Muscle of back (tissue), 11 donors: Measurements from ENCODE around the gene MUC5B. TPM values are rescaled to one million over a fixed set of nuclear protein-coding genes. Genes with fewer than 3 reads are reported as not detected.

Experiments used
- DNase-seq, 3 donors: peaks; one replicate each; pipeline versions ENCODE4 v3.0.0 to v3.0.0-alpha.2; 2013
- polyA plus RNA-seq, 10 donors: library from polyadenylated mRNA; unstranded; fragments of 120-200 nt; gene quantifications; one replicate each; pipeline ENCODE4 v1.2.1, GENCODE V29; 2013; ENCODE audit not compliant: insufficient read length in 10 of 10

MUC5B gene
- polyA plus RNA-seq, 10 donors = 0.01 to 0.36 (median 0.03) TPM; not detected in 2

DNA sequence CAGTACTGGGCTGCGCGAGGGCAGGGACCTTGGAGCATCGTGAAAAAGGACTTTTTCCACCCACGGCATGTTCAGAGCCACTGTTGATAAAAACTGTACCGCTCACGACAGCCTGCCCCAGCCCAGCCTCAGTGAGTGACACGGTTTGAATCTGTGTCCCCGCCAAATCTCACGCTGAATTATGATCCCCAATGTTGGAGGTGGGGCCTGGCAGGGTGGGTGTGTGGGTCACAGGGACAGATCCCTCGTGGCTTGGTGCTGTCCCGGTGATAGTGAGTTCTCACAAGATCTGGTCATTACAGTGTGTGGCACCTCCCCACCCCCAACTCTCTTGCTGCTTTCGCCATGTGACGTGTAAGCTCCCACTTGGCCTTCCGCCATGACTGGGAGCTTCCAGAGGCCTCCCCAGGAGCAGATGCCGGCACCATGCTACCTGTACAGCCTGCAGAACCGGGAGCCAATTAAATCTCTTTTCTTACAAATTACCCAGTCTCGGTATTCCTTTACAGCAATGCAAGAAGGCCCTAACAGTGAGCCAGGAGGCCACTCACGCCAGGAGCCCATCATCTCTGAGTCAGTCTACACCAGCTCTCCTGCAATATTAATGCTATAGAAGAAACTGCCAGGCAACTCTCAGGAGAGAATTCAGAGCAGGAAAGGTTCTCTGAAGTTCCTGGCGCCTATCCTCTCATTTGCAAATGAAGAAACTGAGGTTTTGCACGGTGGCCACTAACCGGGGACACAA lies 85.3 kb downstream of the MUC5B start:
- no peak for DNase-seq

DNA sequence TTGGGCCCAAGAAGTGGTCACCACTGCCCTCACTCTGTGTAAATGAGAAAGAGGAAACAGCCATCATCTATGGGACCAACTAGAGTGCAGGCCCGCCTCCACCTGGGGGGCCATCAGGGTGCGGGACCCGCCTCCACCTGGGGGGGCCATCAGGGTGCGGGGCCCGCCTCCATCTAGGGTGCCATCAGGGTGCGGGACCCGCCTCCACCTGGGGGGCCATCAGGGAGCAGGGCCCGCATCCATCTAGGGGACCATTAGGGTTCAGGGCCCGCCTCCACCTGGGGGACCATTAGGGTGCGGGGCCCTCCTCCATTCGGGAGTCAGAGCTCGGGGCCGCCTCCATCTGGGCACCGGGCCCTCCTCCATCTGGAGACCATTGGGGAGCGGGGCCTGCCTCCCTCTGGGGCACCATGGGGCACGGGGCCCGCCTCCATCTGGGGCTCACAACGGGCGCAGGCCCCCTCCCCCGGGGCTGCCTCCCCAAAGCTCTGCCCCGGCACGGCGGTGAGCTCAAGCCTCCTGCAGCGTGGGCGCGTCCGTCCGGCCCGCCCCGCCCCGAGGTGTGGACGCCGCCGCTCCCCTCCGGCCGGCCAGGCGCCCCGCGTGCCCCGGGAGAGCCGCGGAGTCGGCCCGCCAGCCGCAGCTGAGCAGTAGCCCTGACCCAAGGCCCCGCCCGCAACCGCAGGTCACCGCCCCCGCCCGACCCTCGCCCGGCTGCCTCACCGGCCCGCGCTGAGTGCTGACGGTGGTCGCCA lies 86.1 kb downstream of the MUC5B start:
- DNase-seq = no peak

DNA sequence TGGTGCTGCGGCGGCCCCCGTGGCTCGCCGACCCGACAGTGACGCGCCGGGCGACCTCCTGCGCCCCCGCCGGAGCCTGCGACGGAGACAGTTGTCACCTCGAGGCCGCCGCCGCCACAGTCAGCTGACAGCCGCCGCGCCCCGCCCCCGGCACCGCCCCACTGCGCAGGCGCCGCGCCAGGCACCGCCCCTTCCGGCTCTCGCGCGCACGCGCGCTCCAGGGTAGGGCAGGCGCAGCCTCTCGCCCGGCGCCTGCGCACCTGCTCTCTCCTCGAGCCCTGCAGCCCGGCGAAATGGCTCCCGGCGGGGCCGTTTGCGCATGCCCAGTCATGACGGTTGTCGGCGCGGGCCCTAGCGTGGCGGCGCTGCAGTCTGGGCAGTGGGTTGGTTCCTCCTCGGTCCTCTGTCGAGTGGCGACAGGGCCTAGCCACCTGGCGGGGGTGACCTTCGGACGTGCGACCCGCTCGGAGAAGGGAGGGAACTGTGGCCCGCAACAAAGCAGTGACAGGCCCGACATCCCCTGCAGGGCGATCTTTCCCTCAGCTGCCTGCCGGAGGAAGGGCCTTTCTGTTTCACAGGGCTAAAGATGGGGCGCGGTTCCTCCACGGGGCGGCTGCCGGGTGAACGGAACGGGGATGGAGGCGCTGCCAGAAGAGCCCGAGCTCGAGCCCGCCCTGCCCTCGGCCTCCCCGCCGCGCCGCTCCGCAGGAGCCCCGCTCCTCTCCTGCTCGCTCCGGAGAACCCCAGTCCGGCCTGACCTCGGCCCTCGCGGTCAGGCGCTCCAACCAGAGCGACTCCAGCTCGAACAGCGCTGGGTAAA lies 86.8 kb downstream of the MUC5B start, which contains the start of gene TOLLIP:
TOLLIP (minus strand) TSS at position 135 of the 820 bp plus-strand sequence; CDS start at position 1, 134 bp downstream.
- peak; percentile 95 to 98 (median 97) for DNase-seq

DNA sequence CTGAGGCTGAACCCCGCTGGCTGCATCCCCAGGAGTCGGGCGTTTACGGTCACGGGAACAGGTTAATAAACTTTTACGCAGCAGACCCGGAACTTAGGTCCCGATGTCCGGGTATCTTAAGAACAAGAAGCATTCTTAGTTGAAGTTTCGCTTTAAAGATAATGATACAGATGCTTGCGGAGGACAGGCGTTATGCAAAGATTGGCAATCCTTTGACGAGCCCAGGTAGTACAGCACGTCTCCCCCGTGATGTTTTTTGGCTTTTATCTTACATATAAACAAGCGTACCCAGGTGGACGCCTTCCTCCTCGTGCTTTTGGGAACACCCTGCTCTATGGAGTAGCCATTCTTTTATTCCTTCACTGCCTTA lies 87.4 kb downstream of the MUC5B start:
- no peak for DNase-seq

DNA sequence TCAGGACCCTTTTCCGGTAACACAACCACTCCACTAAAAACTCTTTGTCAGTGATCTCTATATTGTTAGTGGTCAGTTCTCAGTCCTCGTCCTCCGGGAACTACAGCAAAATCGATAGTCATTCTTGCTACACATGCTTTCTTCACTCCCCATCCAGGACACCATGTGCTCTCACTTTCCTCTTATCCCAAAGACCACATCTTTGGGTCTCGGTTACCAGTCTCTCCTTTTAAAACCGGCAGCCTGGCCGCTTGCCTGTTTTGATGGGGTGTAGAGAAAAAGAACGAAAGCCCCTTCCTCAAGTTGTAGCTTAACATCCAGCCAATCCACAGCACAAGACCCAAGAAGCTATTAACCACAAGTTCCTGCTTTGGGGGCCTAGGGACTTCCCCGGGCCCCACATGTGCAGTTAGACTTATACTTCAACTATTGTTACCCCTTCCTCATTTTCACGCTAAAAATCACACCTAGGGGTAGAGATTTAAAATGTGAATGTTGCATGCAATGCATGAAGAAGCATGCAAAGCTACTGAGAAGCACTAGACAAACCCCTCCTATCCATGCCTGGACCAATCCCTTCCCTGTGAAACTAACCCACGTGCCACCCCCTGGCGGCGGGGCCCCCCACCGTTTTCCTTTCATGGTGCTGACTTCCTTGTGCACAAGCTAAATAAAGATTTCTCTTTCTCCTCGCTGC lies 88.1 kb downstream of the MUC5B start:
- DNase-seq = peak in 1 of 3 donors; percentile 32

Other genes starting within 250 kb of the MUC5B start
- gene MUC6, start 186.3 kb upstream of the MUC5B start, polyA plus RNA-seq = under 1 TPM; 0.08 to 0.46 (median 0.34) TPM
- gene MUC2, start 148.2 kb upstream of the MUC5B start, polyA plus RNA-seq = under 1 TPM in 7 of 10 donors, not detected in 3; 0.01 to 0.09 (median 0.03) TPM
- gene MUC5AC, start 65.1 kb upstream of the MUC5B start, polyA plus RNA-seq = under 1 TPM in 3 of 10 donors, not detected in 7; 0.01 to 0.39 (median 0.22) TPM
- 10 to 100 TPM; 21.0 to 30.5 (median 23.6) TPM for gene TOLLIP, start 86.6 kb downstream of the MUC5B start, polyA plus RNA-seq
- gene BRSK2, start 166.9 kb downstream of the MUC5B start, polyA plus RNA-seq = 1 to 10 TPM in 8 of 10 donors, under 1 TPM in 2; 0.76 to 2.2 (median 1.4) TPM